Measurements from ENCODE around the gene GRAMD1A. TPM values are rescaled to one million over a fixed set of nuclear protein-coding genes. Genes with fewer than 3 reads are reported as not detected.
A peak's percentile ranks its signal among the peaks of the same experiment; 100 is the strongest.

The GRAMD1A gene
- total RNA-seq, 3 donors from 2014 or later (not counting 1 experiment from before 2014, with no cell fraction given): 57.6 to 80.3 (median 66.6) TPM

GRCh38 chr19:35034588-35035382 is 34.7 kb downstream of the GRAMD1A start:
- Mint-ChIP-seq H3K4me3 (no peak overlapping the region), H3K27ac (no peak overlapping the region), H3K27me3 (ENCODE audit: low read depth in 2 of 2) (peaks cover 12 to 16% of the 10 kb centered on the region in 2 donors), H3K4me1 (peaks cover 6 to 23% of the 10 kb centered on the region in 2 donors), H3K9me3 (no peaks in the 10 kb centered on the region), H3K36me3 (no peaks in the 10 kb centered on the region)
- Histone ChIP-seq H3K4me3 (ENCODE audit: low read length) (no peak overlapping the region), H3K4me1 (ENCODE audit: control insufficient read depth, insufficient read depth, low read length) (peaks cover 31% of the 10 kb centered on the region), H3K27me3 (ENCODE audit: control insufficient read depth, insufficient read depth, low read length) (peaks cover 13% of the 10 kb centered on the region), H3K9me3 (ENCODE audit: control insufficient read depth, insufficient read depth, low read length) (no peaks in the 10 kb centered on the region), H3K27ac (ENCODE audit: low read length) (no peak overlapping the region), H3K36me3 (ENCODE audit: control insufficient read depth, insufficient read depth, low read length) (no peaks in the 10 kb centered on the region)
- TF ChIP-seq, protein P1, sequence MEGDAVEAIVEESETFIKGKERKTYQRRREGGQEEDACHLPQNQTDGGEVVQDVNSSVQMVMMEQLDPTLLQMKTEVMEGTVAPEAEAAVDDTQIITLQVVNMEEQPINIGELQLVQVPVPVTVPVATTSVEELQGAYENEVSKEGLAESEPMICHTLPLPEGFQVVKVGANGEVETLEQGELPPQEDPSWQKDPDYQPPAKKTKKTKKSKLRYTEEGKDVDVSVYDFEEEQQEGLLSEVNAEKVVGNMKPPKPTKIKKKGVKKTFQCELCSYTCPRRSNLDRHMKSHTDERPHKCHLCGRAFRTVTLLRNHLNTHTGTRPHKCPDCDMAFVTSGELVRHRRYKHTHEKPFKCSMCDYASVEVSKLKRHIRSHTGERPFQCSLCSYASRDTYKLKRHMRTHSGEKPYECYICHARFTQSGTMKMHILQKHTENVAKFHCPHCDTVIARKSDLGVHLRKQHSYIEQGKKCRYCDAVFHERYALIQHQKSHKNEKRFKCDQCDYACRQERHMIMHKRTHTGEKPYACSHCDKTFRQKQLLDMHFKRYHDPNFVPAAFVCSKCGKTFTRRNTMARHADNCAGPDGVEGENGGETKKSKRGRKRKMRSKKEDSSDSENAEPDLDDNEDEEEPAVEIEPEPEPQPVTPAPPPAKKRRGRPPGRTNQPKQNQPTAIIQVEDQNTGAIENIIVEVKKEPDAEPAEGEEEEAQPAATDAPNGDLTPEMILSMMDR (IDR thresholded peaks at IDR 0.05): no peak
- intact Hi-C loops (cut with micrococcal nuclease): no loop called here
- ATAC-seq: no peak
- DNase-seq: no peak
- WGBS (ENCODE audit: insufficient coverage): 87% methylated on average over 16 of the region's 17 CpGs

DNA sequence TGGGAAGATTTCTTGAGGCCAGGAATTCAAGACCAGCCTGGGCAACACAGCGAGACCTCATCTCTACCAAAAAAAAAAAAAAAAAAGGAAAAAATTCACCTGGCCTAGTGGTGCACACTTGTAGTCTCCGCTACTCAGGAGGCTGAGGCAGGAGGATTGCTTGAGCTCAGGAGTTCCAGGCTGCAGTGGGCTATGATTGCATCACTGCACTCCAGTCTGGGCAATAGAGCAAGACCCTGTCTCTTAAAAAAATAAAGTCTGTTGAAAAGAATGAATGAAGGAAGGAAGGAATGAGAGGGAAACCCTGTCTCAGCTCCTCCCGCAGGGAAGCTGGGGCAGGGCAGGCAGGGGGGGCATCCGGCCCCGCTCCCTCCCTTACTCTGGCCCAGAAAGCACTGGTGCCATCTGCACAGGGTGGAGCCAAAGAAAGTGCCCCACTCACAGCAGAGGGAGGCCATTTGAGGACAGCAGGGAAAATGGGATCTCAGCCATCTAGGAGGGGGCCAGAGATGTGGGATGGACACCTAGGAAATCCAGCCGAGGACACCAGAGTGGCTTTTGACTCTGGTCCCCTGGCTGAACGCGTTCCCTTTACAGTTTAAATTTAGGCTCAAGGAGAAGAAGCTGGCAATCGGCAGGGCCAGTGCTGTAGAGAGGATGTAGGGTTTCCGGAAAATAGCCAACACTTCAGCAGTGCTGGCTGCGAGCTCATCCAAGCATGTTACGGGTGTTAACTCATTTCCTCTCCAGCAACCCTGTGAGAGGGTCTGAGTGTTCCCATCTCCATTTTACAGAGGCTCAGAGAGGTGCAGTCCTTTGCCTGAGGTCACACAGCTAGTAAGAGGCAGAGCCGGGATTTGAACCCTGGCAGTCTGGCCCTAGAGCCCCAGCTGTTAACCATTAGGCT is 37.8 kb downstream of the GRAMD1A start:
- Histone ChIP-seq H3K27ac (ENCODE audit: low read length) (no peak overlapping the region), H3K27me3 (ENCODE audit: control insufficient read depth, insufficient read depth, low read length) (no peaks in the 10 kb centered on the region), H3K36me3 (ENCODE audit: control insufficient read depth, insufficient read depth, low read length) (no peaks in the 10 kb centered on the region), H3K9me3 (ENCODE audit: control insufficient read depth, insufficient read depth, low read length) (no peaks in the 10 kb centered on the region), H3K4me3 (ENCODE audit: low read length) (no peak overlapping the region), H3K4me1 (ENCODE audit: control insufficient read depth, insufficient read depth, low read length) (peaks cover 44% of the 10 kb centered on the region)
- intact Hi-C loops (cut with micrococcal nuclease): no loop called here
- Mint-ChIP-seq H3K27me3 (ENCODE audit: low read depth in 2 of 2) (peaks cover 0 to 18% of the 10 kb centered on the region in 2 donors), H3K9me3 (no peaks in the 10 kb centered on the region), H3K4me1 (peaks cover 16 to 32% of the 10 kb centered on the region in 2 donors), H3K4me3 (peak overlapping the region; percentile 2), H3K27ac (no peak overlapping the region), H3K36me3 (no peaks in the 10 kb centered on the region)
- no peak for DNase-seq
- 42% methylated on average over 12 of the region's 13 CpGs for WGBS (ENCODE audit: insufficient coverage)
- no peak for ATAC-seq
- TF ChIP-seq, protein P1 (IDR thresholded peaks at IDR 0.05): no peak

GRCh38 chr19:35038623-35039512 is 38.7 kb downstream of the GRAMD1A start:
- H3K27me3 Mint-ChIP-seq (ENCODE audit: low read depth in 2 of 2): peaks cover under 1 to 17% of the 10 kb centered on the region in 2 donors
- DNase-seq: no peak
- TF ChIP-seq, protein P1 (IDR thresholded peaks at IDR 0.05): no peak
- intact Hi-C loops (cut with micrococcal nuclease): no loop called here
- ATAC-seq: no peak
- no peaks in the 10 kb centered on the region for H3K36me3 Mint-ChIP-seq
- Histone ChIP-seq H3K4me1 (ENCODE audit: control insufficient read depth, insufficient read depth, low read length) (peaks cover 44% of the 10 kb centered on the region), H3K4me3 (ENCODE audit: low read length) (no peak overlapping the region), H3K27me3 (ENCODE audit: control insufficient read depth, insufficient read depth, low read length) (no peaks in the 10 kb centered on the region), H3K36me3 (ENCODE audit: control insufficient read depth, insufficient read depth, low read length) (no peaks in the 10 kb centered on the region), H3K9me3 (ENCODE audit: control insufficient read depth, insufficient read depth, low read length) (no peaks in the 10 kb centered on the region), H3K27ac (ENCODE audit: low read length) (no peak overlapping the region)
- no peak overlapping the region for H3K4me3 Mint-ChIP-seq
- H3K9me3 Mint-ChIP-seq: no peaks in the 10 kb centered on the region
- H3K27ac Mint-ChIP-seq: no peak overlapping the region
- H3K4me1 Mint-ChIP-seq: peaks cover 16 to 32% of the 10 kb centered on the region in 2 donors
- WGBS (ENCODE audit: insufficient coverage): 56% methylated on average over 17 of the region's 17 CpGs
